ENCODE results near the gene SPATA19. TPM values are rescaled to one million over a fixed set of nuclear protein-coding genes. Genes with fewer than 3 reads are reported as not detected.
A peak's percentile ranks its signal among the peaks of the same experiment; 100 is the strongest.

Gene SPATA19
- total and polyA plus RNA-seq, 4 experiments from 2014 or later: not detected

- Mint-ChIP-seq H3K27me3 (peaks cover 10 to 14% of the 10 kb centered on the region in 2 donors), H3K4me3 (no peak overlapping the region), H3K27ac (peak overlapping the region in 1 of 7 donors; percentile 81), H3K9me3 (peaks cover 0 to 4% (median 0%) of the 10 kb centered on the region in 8 donors), H3K4me1 (no peaks in the 10 kb centered on the region), H3K36me3 (no peaks in the 10 kb centered on the region)
- Histone ChIP-seq H3K36me3 (ENCODE audit: insufficient read depth, low read length) (no peaks in the 10 kb centered on the region), H3K4me3 (ENCODE audit: low read length in 2 of 2) (no peak overlapping the region), H3K9me3 (ENCODE audit: control insufficient read depth in 1 of 2, low read length in 2 of 2) (no peaks in the 10 kb centered on the region), H3K27ac (ENCODE audit: low read depth, low read length) (no peak overlapping the region), H3K4me1 (ENCODE audit: insufficient read depth, low read length) (no peaks in the 10 kb centered on the region), H3K27me3 (ENCODE audit: insufficient read depth, low read length) (no peaks in the 10 kb centered on the region)
- POLR2A ChIA-PET (ENCODE audit: partially characterized antibody): no interaction called here
- intact Hi-C loops (cut with micrococcal nuclease): no loop called here
- no peak for DNase-seq
- CTCF ChIA-PET (ENCODE audit: partially characterized antibody): no interaction called here
Measured at GRCh38 chr11:133808393-133809140, 36.7 kb downstream of the SPATA19 start.

- Mint-ChIP-seq H3K27me3 (peaks cover 5 to 6% of the 10 kb centered on the region in 2 donors), H3K4me3 (no peak overlapping the region), H3K27ac (no peak overlapping the region), H3K36me3 (no peaks in the 10 kb centered on the region), H3K4me1 (no peaks in the 10 kb centered on the region), H3K9me3 (peaks cover 0 to 2% (median 0%) of the 10 kb centered on the region in 8 donors)
- no peaks in the 10 kb centered on the region for H3K4me1 ChIP-seq (ENCODE audit: insufficient read depth, low read length)
- ChIA-PET CTCF (ENCODE audit: partially characterized antibody) (no interaction called here), POLR2A (ENCODE audit: partially characterized antibody) (no interaction called here)
- DNase-seq: no peak
- H3K9me3 ChIP-seq (ENCODE audit: control insufficient read depth in 1 of 2, low read length in 2 of 2): no peaks in the 10 kb centered on the region
- no peaks in the 10 kb centered on the region for H3K36me3 ChIP-seq (ENCODE audit: insufficient read depth, low read length)
- H3K27me3 ChIP-seq (ENCODE audit: insufficient read depth, low read length): no peaks in the 10 kb centered on the region
- H3K4me3 ChIP-seq (ENCODE audit: low read length in 2 of 2): no peak overlapping the region
- intact Hi-C loops (cut with micrococcal nuclease): no loop called here
- no peak overlapping the region for H3K27ac ChIP-seq (ENCODE audit: low read depth, low read length)
Measured at GRCh38 chr11:133803026-133803425, 42.3 kb downstream of the SPATA19 start.

GRCh38 chr11:133801356-133801755 lies 44.0 kb downstream of the SPATA19 start:
- no peaks in the 10 kb centered on the region for H3K36me3 Mint-ChIP-seq

GRCh38 chr11:133800666-133801065 lies 44.6 kb downstream of the SPATA19 start:
- no peaks in the 10 kb centered on the region for H3K27me3 ChIP-seq (ENCODE audit: insufficient read depth, low read length)
- H3K4me1 ChIP-seq (ENCODE audit: insufficient read depth, low read length): no peaks in the 10 kb centered on the region
- Mint-ChIP-seq H3K4me1 (no peaks in the 10 kb centered on the region), H3K27me3 (peaks cover 3 to 4% of the 10 kb centered on the region in 2 donors), H3K27ac (no peak overlapping the region), H3K9me3 (peaks cover 0 to 14% (median 2%) of the 10 kb centered on the region in 8 donors), H3K36me3 (no peaks in the 10 kb centered on the region), H3K4me3 (no peak overlapping the region)
- POLR2A ChIA-PET (ENCODE audit: partially characterized antibody): no interaction called here
- H3K4me3 ChIP-seq (ENCODE audit: low read length in 2 of 2): no peak overlapping the region
- CTCF ChIA-PET (ENCODE audit: partially characterized antibody): no interaction called here
- no peaks in the 10 kb centered on the region for H3K36me3 ChIP-seq (ENCODE audit: insufficient read depth, low read length)
- no peaks in the 10 kb centered on the region for H3K9me3 ChIP-seq (ENCODE audit: control insufficient read depth in 1 of 2, low read length in 2 of 2)
- DNase-seq: no peak
- intact Hi-C loops (cut with micrococcal nuclease): no loop called here
- H3K27ac ChIP-seq (ENCODE audit: low read depth, low read length): no peak overlapping the region

More at GRCh38 chr11:133801356-133801755, 44.0 kb downstream of the SPATA19 start:
- Mint-ChIP-seq H3K4me1 (no peaks in the 10 kb centered on the region), H3K4me3 (no peak overlapping the region), H3K9me3 (peaks cover 0 to 8% (median 0%) of the 10 kb centered on the region in 8 donors), H3K27me3 (peaks cover 3 to 7% of the 10 kb centered on the region in 2 donors), H3K27ac (no peak overlapping the region)
- CTCF ChIA-PET (ENCODE audit: partially characterized antibody): no interaction called here
- intact Hi-C loops (cut with micrococcal nuclease): no loop called here
- Histone ChIP-seq H3K36me3 (ENCODE audit: insufficient read depth, low read length) (no peaks in the 10 kb centered on the region), H3K4me3 (ENCODE audit: low read length in 2 of 2) (no peak overlapping the region), H3K27me3 (ENCODE audit: insufficient read depth, low read length) (no peaks in the 10 kb centered on the region), H3K27ac (ENCODE audit: low read depth, low read length) (no peak overlapping the region), H3K4me1 (ENCODE audit: insufficient read depth, low read length) (no peaks in the 10 kb centered on the region), H3K9me3 (ENCODE audit: control insufficient read depth in 1 of 2, low read length in 2 of 2) (no peaks in the 10 kb centered on the region)
- DNase-seq: no peak
- POLR2A ChIA-PET (ENCODE audit: partially characterized antibody): no interaction called here

- Histone ChIP-seq H3K27me3 (ENCODE audit: insufficient read depth, low read length) (no peaks in the 10 kb centered on the region), H3K4me1 (ENCODE audit: insufficient read depth, low read length) (no peaks in the 10 kb centered on the region), H3K4me3 (ENCODE audit: low read length in 2 of 2) (no peak overlapping the region), H3K9me3 (ENCODE audit: control insufficient read depth in 1 of 2, low read length in 2 of 2) (peaks cover 0 to 3% of the 10 kb centered on the region in 2 donors), H3K36me3 (ENCODE audit: insufficient read depth, low read length) (no peaks in the 10 kb centered on the region), H3K27ac (ENCODE audit: low read depth, low read length) (no peak overlapping the region)
- no peaks in the 10 kb centered on the region for H3K4me1 Mint-ChIP-seq
- DNase-seq: no peak
- CTCF ChIA-PET (ENCODE audit: partially characterized antibody): no interaction called here
- intact Hi-C loops (cut with micrococcal nuclease): no loop called here
- H3K27ac Mint-ChIP-seq: no peak overlapping the region
- H3K9me3 Mint-ChIP-seq: peaks cover 2 to 37% (median 20%) of the 10 kb centered on the region in 8 donors
- peaks cover 0 to 3% of the 10 kb centered on the region in 2 donors for H3K36me3 Mint-ChIP-seq
- peaks cover 2% of the 10 kb centered on the region in 2 donors for H3K27me3 Mint-ChIP-seq
- H3K4me3 Mint-ChIP-seq: no peak overlapping the region
- POLR2A ChIA-PET (ENCODE audit: partially characterized antibody): no interaction called here
Measured at GRCh38 chr11:133797554-133797953, 47.8 kb downstream of the SPATA19 start.

- ChIA-PET CTCF (ENCODE audit: partially characterized antibody) (no interaction called here), POLR2A (ENCODE audit: partially characterized antibody) (no interaction called here)
- H3K36me3 ChIP-seq (ENCODE audit: insufficient read depth, low read length): no peaks in the 10 kb centered on the region
- intact Hi-C loops (cut with micrococcal nuclease): no loop called here
- no peak overlapping the region for H3K4me3 ChIP-seq (ENCODE audit: low read length in 2 of 2)
- no peaks in the 10 kb centered on the region for H3K27me3 ChIP-seq (ENCODE audit: insufficient read depth, low read length)
- Mint-ChIP-seq H3K9me3 (peaks cover 2 to 42% (median 20%) of the 10 kb centered on the region in 8 donors), H3K27me3 (peaks cover 4% of the 10 kb centered on the region in 2 donors), H3K4me1 (no peaks in the 10 kb centered on the region), H3K27ac (no peak overlapping the region), H3K36me3 (peaks cover 0 to 3% of the 10 kb centered on the region in 2 donors), H3K4me3 (no peak overlapping the region)
- DNase-seq: no peak
- H3K27ac ChIP-seq (ENCODE audit: low read depth, low read length): no peak overlapping the region
- no peaks in the 10 kb centered on the region for H3K4me1 ChIP-seq (ENCODE audit: insufficient read depth, low read length)
- peaks cover 0 to 3% of the 10 kb centered on the region in 2 donors for H3K9me3 ChIP-seq (ENCODE audit: control insufficient read depth in 1 of 2, low read length in 2 of 2)
Measured at GRCh38 chr11:133796043-133796795, 49.1 kb downstream of the SPATA19 start.

- Histone ChIP-seq H3K27ac (ENCODE audit: low read depth, low read length) (no peak overlapping the region), H3K36me3 (ENCODE audit: insufficient read depth, low read length) (no peaks in the 10 kb centered on the region), H3K9me3 (ENCODE audit: control insufficient read depth in 1 of 2, low read length in 2 of 2) (peaks cover 0 to 3% of the 10 kb centered on the region in 2 donors), H3K27me3 (ENCODE audit: insufficient read depth, low read length) (no peaks in the 10 kb centered on the region), H3K4me1 (ENCODE audit: insufficient read depth, low read length) (no peaks in the 10 kb centered on the region), H3K4me3 (ENCODE audit: low read length in 2 of 2) (no peak overlapping the region)
- Mint-ChIP-seq H3K9me3 (peaks cover 2 to 42% (median 20%) of the 10 kb centered on the region in 8 donors), H3K36me3 (peaks cover 0 to 3% of the 10 kb centered on the region in 2 donors), H3K27me3 (peaks cover 7 to 8% of the 10 kb centered on the region in 2 donors), H3K27ac (no peak overlapping the region), H3K4me3 (no peak overlapping the region), H3K4me1 (no peaks in the 10 kb centered on the region)
- intact Hi-C loops (cut with micrococcal nuclease): no loop called here
- CTCF ChIA-PET (ENCODE audit: partially characterized antibody): no interaction called here
- DNase-seq: no peak
- POLR2A ChIA-PET (ENCODE audit: partially characterized antibody): no interaction called here
Measured at GRCh38 chr11:133795088-133795487, 50.2 kb downstream of the SPATA19 start.

Data from CD4-positive, alpha-beta memory T cell (primary cell).